ENCODE results near the gene MAD1L1. TPM values are rescaled to one million over a fixed set of nuclear protein-coding genes. Genes with fewer than 3 reads are reported as not detected.

Gene MAD1L1
- total and polyA plus RNA-seq, 2 of the 8 experiments (the other 6 are each of a cell fraction or from before 2014, with no cell fraction given) = 40.4 to 44.6 TPM

GRCh38 chr7:1856888-1857441 is 375.8 kb downstream of the MAD1L1 start (continued):
- TF ChIP-seq EGR1 (IDR thresholded peaks at IDR 0.05; ENCODE audit: borderline replicate concordance, low read depth, low read length) = no peak
- TF ChIP-seq ASH2L (IDR thresholded peaks at IDR 0.05; ENCODE audit: low read length) = no peak
- no peak for TF ChIP-seq SP1 (IDR thresholded peaks at IDR 0.05; ENCODE audit: low read depth, low read length)
- TF ChIP-seq CTCF (IDR thresholded peaks at IDR 0.05; ENCODE audit: control extremely low read depth in 1 of 3, insufficient read depth in 1 of 3, low read depth in 1 of 3, low read length in 3 of 3) = no peak
- TF ChIP-seq TEAD4 (IDR thresholded peaks at IDR 0.05; ENCODE audit: low read depth, low read length) = no peak
- no peak for TF ChIP-seq ATF3 (IDR thresholded peaks at IDR 0.05; ENCODE audit: insufficient read depth, low read depth, low read length)
